WERI-Rb-1 (cell line): ENCODE data around the gene ZNF365.

Experiments
- DNase-seq: peaks from one replicate; pipeline ENCODE4 v3.0.0-alpha.2; 2020
- H3K27ac ChIP-seq: fragments of 250-450 bp; sonication (Bioruptor Pico); 2 replicates; pipeline ENCODE4 v1.5.1; 2020; ENCODE audit warnings: mild to moderate bottlenecking, moderate library complexity
- H3K27me3 ChIP-seq: fragments of 250-450 bp; sonication (Bioruptor Pico); 2 replicates; pipeline ENCODE4 v1.5.1; 2021; ENCODE audit warnings: mild to moderate bottlenecking, low read depth, moderate library complexity; ENCODE audit not compliant: insufficient read depth, severe bottlenecking
- H3K36me3 ChIP-seq: fragments of 250-450 bp; sonication (Bioruptor Pico); 2 replicates; pipeline ENCODE4 v1.5.1; 2020; ENCODE audit warnings: mild to moderate bottlenecking, moderate library complexity
- H3K4me3 ChIP-seq: 2 replicates; pipeline ENCODE4 v1.5.1; 2011; ENCODE audit warnings: low read depth, mild to moderate bottlenecking, control low read depth, low read length
- H3K9me3 ChIP-seq: fragments of 250-450 bp; sonication (Bioruptor Pico); 2 replicates; pipeline ENCODE4 v1.5.1; 2021; ENCODE audit warnings: mild to moderate bottlenecking, moderate library complexity; ENCODE audit not compliant: severe bottlenecking
- TF ChIP-seq, protein P1 (sequence below): IDR thresholded peaks from 2 replicates; pipeline ENCODE4 v1.5.1; 2011; ENCODE audit warnings: low read depth, mild to moderate bottlenecking, control low read depth, inconsistent platforms, low read length

ZNF365 gene

GRCh38 chr10:62333135-62333889, 40.9 kb upstream of the ZNF365 start:
- no peaks in the 10 kb centered on the region for H3K27me3 ChIP-seq
- H3K36me3 ChIP-seq: no peaks in the 10 kb centered on the region
- peaks cover 3% of the 10 kb centered on the region for H3K9me3 ChIP-seq
- H3K4me3 ChIP-seq: no peak overlapping the region
- TF ChIP-seq, protein P1, sequence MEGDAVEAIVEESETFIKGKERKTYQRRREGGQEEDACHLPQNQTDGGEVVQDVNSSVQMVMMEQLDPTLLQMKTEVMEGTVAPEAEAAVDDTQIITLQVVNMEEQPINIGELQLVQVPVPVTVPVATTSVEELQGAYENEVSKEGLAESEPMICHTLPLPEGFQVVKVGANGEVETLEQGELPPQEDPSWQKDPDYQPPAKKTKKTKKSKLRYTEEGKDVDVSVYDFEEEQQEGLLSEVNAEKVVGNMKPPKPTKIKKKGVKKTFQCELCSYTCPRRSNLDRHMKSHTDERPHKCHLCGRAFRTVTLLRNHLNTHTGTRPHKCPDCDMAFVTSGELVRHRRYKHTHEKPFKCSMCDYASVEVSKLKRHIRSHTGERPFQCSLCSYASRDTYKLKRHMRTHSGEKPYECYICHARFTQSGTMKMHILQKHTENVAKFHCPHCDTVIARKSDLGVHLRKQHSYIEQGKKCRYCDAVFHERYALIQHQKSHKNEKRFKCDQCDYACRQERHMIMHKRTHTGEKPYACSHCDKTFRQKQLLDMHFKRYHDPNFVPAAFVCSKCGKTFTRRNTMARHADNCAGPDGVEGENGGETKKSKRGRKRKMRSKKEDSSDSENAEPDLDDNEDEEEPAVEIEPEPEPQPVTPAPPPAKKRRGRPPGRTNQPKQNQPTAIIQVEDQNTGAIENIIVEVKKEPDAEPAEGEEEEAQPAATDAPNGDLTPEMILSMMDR: no peak
- no peak for DNase-seq
- no peak overlapping the region for H3K27ac ChIP-seq

DNA sequence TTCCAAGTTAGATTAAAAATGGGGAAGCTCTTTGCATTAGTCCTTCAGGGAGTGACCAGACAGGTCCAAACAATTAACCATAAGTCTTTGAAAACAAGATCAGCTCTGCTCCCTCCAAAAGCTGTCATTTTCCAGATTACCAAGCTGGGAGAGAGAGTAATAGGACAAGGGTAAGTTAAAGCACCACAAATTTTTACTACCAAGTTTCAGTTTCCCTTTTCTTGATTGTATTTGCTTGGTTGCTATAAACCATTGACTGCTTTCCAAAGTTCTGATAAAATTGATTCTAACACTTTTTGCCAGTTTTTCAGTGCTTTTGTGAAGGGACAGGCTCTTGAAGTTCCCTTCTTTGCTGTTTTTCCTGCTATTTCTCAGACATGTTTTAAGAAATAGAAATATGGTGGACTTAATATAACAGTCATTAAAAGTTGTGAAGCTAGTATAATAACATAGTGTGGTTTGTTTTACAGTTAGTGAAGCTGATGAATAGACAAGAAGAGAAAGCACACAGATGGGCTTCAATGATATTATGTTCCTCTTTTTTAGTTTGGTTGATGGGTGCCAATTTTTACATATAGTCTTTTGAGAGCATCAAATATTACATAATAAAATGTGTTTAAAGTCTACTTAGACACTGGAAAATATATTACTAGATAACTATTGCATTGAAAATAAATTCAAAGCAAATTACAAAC, 40.0 kb upstream of the ZNF365 start:
- H3K27ac ChIP-seq: no peak overlapping the region
- peaks cover 3% of the 10 kb centered on the region for H3K9me3 ChIP-seq
- DNase-seq: no peak
- TF ChIP-seq, protein P1: no peak
- H3K36me3 ChIP-seq: no peaks in the 10 kb centered on the region
- H3K4me3 ChIP-seq: no peak overlapping the region
- no peaks in the 10 kb centered on the region for H3K27me3 ChIP-seq

GRCh38 chr10:62335326-62335725, 38.8 kb upstream of the ZNF365 start:
- Histone ChIP-seq H3K4me3 (no peak overlapping the region), H3K9me3 (peaks cover 3% of the 10 kb centered on the region), H3K27me3 (no peaks in the 10 kb centered on the region), H3K36me3 (no peaks in the 10 kb centered on the region), H3K27ac (no peak overlapping the region)
- no peak for DNase-seq
- TF ChIP-seq, protein P1: no peak

- no peak overlapping the region for H3K27ac ChIP-seq
- H3K9me3 ChIP-seq: peaks cover 5% of the 10 kb centered on the region
- no peaks in the 10 kb centered on the region for H3K36me3 ChIP-seq
- DNase-seq: no peak
- no peak overlapping the region for H3K4me3 ChIP-seq
- H3K27me3 ChIP-seq: no peaks in the 10 kb centered on the region
- TF ChIP-seq, protein P1: no peak
Measured at GRCh38 chr10:62336404-62336803, 37.8 kb upstream of the ZNF365 start.

DNA sequence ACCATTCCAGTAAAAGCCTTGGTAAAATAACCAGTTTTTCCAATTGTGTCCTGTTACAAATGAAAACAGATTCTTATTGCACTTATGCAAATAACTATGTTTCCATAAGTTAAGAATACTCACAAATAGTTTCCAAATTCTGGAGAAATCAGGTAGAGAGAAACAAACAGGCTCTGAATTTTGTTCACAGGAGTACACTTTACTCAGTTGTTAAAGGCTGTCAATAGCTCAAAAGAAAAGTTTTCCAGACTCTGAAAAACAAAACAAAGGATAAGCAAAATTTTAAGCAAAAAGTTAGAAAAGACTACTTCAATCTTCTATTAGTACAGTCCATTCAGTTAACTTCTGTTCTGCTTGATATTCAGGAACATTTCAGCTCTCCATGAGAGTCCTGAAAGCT, 32.8 kb upstream of the ZNF365 start:
- TF ChIP-seq, protein P1: no peak
- DNase-seq: no peak
- H3K27me3 ChIP-seq: no peaks in the 10 kb centered on the region
- H3K36me3 ChIP-seq: no peaks in the 10 kb centered on the region
- no peak overlapping the region for H3K4me3 ChIP-seq
- no peak overlapping the region for H3K27ac ChIP-seq
- peaks cover 13% of the 10 kb centered on the region for H3K9me3 ChIP-seq
